ENCODE data around the gene EEF1B2.

GRCh38 chr2:206163251-206163880 lies 3.7 kb downstream of the EEF1B2 start:
- TF ChIP-seq POLR2A (IDR thresholded peaks at IDR 0.05) (no peak), CTCF (IDR thresholded peaks at IDR 0.05) (no peak), EP300 (IDR thresholded peaks at IDR 0.05) (no peak)

Data from sigmoid colon (tissue), 4 donors.